Measurements from ENCODE around the gene HSPB9. TPM values are rescaled to one million over a fixed set of nuclear protein-coding genes. Genes with fewer than 3 reads are reported as not detected.

HSPB9 gene
- total RNA-seq, 1 experiment from 2014 or later = 0.15 TPM

GRCh38 chr17:42090964-42091790, 31.4 kb upstream of the HSPB9 start:
- H2BK5ac ChIP-seq (ENCODE audit: insufficient read length, low read length) = no peak overlapping the region
- H3K23ac ChIP-seq (ENCODE audit: insufficient read length, low read depth, low read length) = no peak overlapping the region
- H3K79me2 ChIP-seq (ENCODE audit: insufficient read depth, low read length) = no peaks in the 10 kb centered on the region
- H2AFZ ChIP-seq (ENCODE audit: low read length) = no peak overlapping the region
- H3K27me3 ChIP-seq (ENCODE audit: insufficient read depth, low read length) = no peaks in the 10 kb centered on the region
- H3K4ac ChIP-seq (ENCODE audit: low read depth, low read length) = no peak overlapping the region
- no peak overlapping the region for H3K27ac Mint-ChIP-seq
- no peaks in the 10 kb centered on the region for H3K9me3 ChIP-seq (ENCODE audit: control insufficient read depth, low read depth, low read length)
- no CpG with 5 or more reads among the region's 8 CpGs for WGBS (ENCODE audit: extremely low coverage, insufficient read length, low lambda C conversion rate)
- no peaks in the 10 kb centered on the region for H3K23me2 ChIP-seq (ENCODE audit: insufficient read length, low read depth, low read length, poor library complexity, severe bottlenecking)
- H3K79me1 ChIP-seq (ENCODE audit: insufficient read depth, low read depth, low read length, poor library complexity, severe bottlenecking) = no peaks in the 10 kb centered on the region
- no peak overlapping the region for H2AK5ac ChIP-seq (ENCODE audit: insufficient read length, low read length)
- no peak overlapping the region for H3K18ac ChIP-seq (ENCODE audit: insufficient read length, low read depth, low read length)
- peaks cover 5 to 23% of the 10 kb centered on the region in 2 experiments for H3K4me1 Mint-ChIP-seq
- H2BK15ac ChIP-seq (ENCODE audit: low read depth, low read length) = no peak overlapping the region
- no peak overlapping the region for H4K91ac ChIP-seq (ENCODE audit: insufficient read length, low read depth, low read length)
- no peak overlapping the region for H3T11ph ChIP-seq (ENCODE audit: low read length)
- no peaks in the 10 kb centered on the region for H3K9me3 Mint-ChIP-seq
- H2BK12ac ChIP-seq (ENCODE audit: insufficient read length, low read depth, low read length) = no peak overlapping the region
- H3K9ac ChIP-seq (ENCODE audit: extremely low read depth, insufficient read length, low read length) = no peak overlapping the region
- no peaks in the 10 kb centered on the region for H3K36me3 Mint-ChIP-seq (ENCODE audit: insufficient read depth in 1 of 3, low read depth in 3 of 3)
- H3K4me2 ChIP-seq (ENCODE audit: insufficient read depth, insufficient read length, low read length) = no peak overlapping the region
- no peak overlapping the region for H3K27ac ChIP-seq (ENCODE audit: insufficient read length, low read depth, low read length)
- H2BK120ac ChIP-seq (ENCODE audit: low read depth, low read length, poor library complexity, severe bottlenecking) = no peak overlapping the region
- no peaks in the 10 kb centered on the region for H3K4me1 ChIP-seq (ENCODE audit: insufficient read depth, low read length)
- TF ChIP-seq CTCF (conservative IDR thresholded peaks at IDR 0.05) = no peak
- H4K20me1 ChIP-seq (ENCODE audit: control insufficient read depth, insufficient read depth, insufficient read length) = no peaks in the 10 kb centered on the region
- H3K56ac ChIP-seq (ENCODE audit: insufficient read length, low read depth, low read length) = no peak overlapping the region
- H4K8ac ChIP-seq (replicated peaks; ENCODE audit: insufficient read length, low read depth, low read length) = no peak overlapping the region
- no peak overlapping the region for H4K5ac ChIP-seq (ENCODE audit: insufficient read length, low read depth, low read length)
- DNase-seq = no peak
- H3K27me3 Mint-ChIP-seq (ENCODE audit: low read depth) = peaks cover 16% of the 10 kb centered on the region
- H3K14ac ChIP-seq (ENCODE audit: insufficient read depth, low read length) = no peak overlapping the region
- no peak overlapping the region for H2BK20ac ChIP-seq (ENCODE audit: low read depth, low read length, poor library complexity, severe bottlenecking)
- no peak overlapping the region for H3K4me3 Mint-ChIP-seq
